HEK293 (cell line): ENCODE results near the gene PROCR.
"Not testable (repeated sequence)": the region's sequence is repeated elsewhere in the genome, so short reads cannot be mapped to it uniquely, and the experiment has no call there.

Experiments used
- CTCF ChIA-PET: fragments of 350-600 bp; formaldehyde crosslinking; extraction: SDS; loops from one replicate; lab custom pipeline; 2021; ENCODE audit warnings: antibody characterized with exemption; lab: Yijun Ruan, JAX
- POLR2A ChIA-PET: fragments of 300-600 bp; formaldehyde crosslinking; extraction: SDS; loops from one replicate; lab custom pipeline; 2020; ENCODE audit warnings: antibody characterized with exemption, inconsistent platforms; lab: Yijun Ruan, JAX
- H3K27ac ChIP-seq: fragments of 200-500 bp; sonication (Bioruptor generic); 2 replicates; pipeline ENCODE4 v1.5.1; 2014; ENCODE audit warnings: low read depth, low read length, control low read depth, inconsistent platforms; ENCODE audit errors: extremely low read depth
- H3K36me3 ChIP-seq, 2 experiments: fragments of 200-500 bp in 1 of 2; sonication (Bioruptor generic) in 1 of 2; 1 replicate in 1 of 2; 2 replicates in 1 of 2; pipeline ENCODE4 v1.5.1; 2014 to 2017; ENCODE audit warnings: inconsistent platforms in 2 of 2, low read length in 2 of 2; ENCODE audit not compliant: control insufficient read depth in 2 of 2, insufficient read depth in 1 of 2
- H3K4me1 ChIP-seq: fragments of 200-500 bp; sonication (Bioruptor generic); 2 replicates; pipeline ENCODE4 v1.5.1; 2014; ENCODE audit warnings: mild to moderate bottlenecking, low read length, inconsistent platforms; ENCODE audit not compliant: control insufficient read depth, insufficient read depth
- H3K4me3 ChIP-seq: 2 replicates; pipeline ENCODE4 v1.5.1; 2011; ENCODE audit warnings: low read depth, mild to moderate bottlenecking, control low read depth, low read length, moderate library complexity
- H3K9me3 ChIP-seq: fragments of 200-500 bp; sonication (Bioruptor generic); 2 replicates; pipeline ENCODE4 v1.5.1; 2014; ENCODE audit warnings: low read depth, low read length, inconsistent platforms; ENCODE audit not compliant: control insufficient read depth, insufficient read depth
- SCRT1 ChIP-seq: fragments of 450-650 bp; formaldehyde crosslinking; IDR thresholded peaks from 2 replicates; pipeline ENCODE4 v1.5.1; 2016; ENCODE audit warnings: missing biosample characterization, missing genetic modification characterization, borderline replicate concordance
- SP3 ChIP-seq: fragments of 450-650 bp; formaldehyde crosslinking; IDR thresholded peaks from 2 replicates; pipeline ENCODE4 v1.5.1; 2016; ENCODE audit warnings: missing biosample characterization, missing genetic modification characterization
- ZNF112 ChIP-seq: fragments of 450-650 bp; formaldehyde crosslinking; IDR thresholded peaks from 2 replicates; pipeline ENCODE4 v1.5.0; 2017; ENCODE audit warnings: missing biosample characterization, missing genetic modification characterization
- ZNF138 ChIP-seq: fragments of 450-650 bp; formaldehyde crosslinking; IDR thresholded peaks from 2 replicates; pipeline ENCODE4 v1.5.1; 2016; ENCODE audit warnings: missing biosample characterization, missing genetic modification characterization, borderline replicate concordance
- ZNF146 ChIP-seq: fragments of 450-650 bp; formaldehyde crosslinking; IDR thresholded peaks from 2 replicates; pipeline ENCODE4 v1.5.1; 2016; ENCODE audit warnings: missing biosample characterization, missing genetic modification characterization
- ZNF211 ChIP-seq: fragments of 450-650 bp; formaldehyde crosslinking; IDR thresholded peaks from 2 replicates; pipeline ENCODE4 v1.5.1; 2016; ENCODE audit warnings: low read depth, missing biosample characterization, missing genetic modification characterization
- ZNF221 ChIP-seq: fragments of 450-650 bp; formaldehyde crosslinking; IDR thresholded peaks from 2 replicates; pipeline ENCODE4 v1.5.1; 2017; ENCODE audit warnings: missing biosample characterization, missing genetic modification characterization, borderline replicate concordance
- ZNF223 ChIP-seq: fragments of 450-650 bp; formaldehyde crosslinking; IDR thresholded peaks from 2 replicates; pipeline ENCODE4 v1.5.1; 2016; ENCODE audit warnings: missing biosample characterization, missing genetic modification characterization
- ZNF26 ChIP-seq: fragments of 450-650 bp; formaldehyde crosslinking; IDR thresholded peaks from 2 replicates; pipeline ENCODE4 v1.5.1; 2016; ENCODE audit warnings: missing biosample characterization, missing genetic modification characterization
- ZNF280D ChIP-seq: fragments of 450-650 bp; formaldehyde crosslinking; IDR thresholded peaks from 2 replicates; pipeline ENCODE4 v1.5.1; 2016; ENCODE audit warnings: missing biosample characterization, missing genetic modification characterization
- ZNF292 ChIP-seq: fragments of 450-650 bp; formaldehyde crosslinking; IDR thresholded peaks from 2 replicates; pipeline ENCODE4 v1.5.1; 2016; ENCODE audit warnings: low read depth, missing biosample characterization, missing genetic modification characterization, borderline replicate concordance
- ZNF449 ChIP-seq: fragments of 450-650 bp; formaldehyde crosslinking; IDR thresholded peaks from 2 replicates; pipeline ENCODE4 v1.5.1; 2017; ENCODE audit warnings: missing biosample characterization, mild to moderate bottlenecking, missing genetic modification characterization, moderate library complexity
- ZNF549 ChIP-seq: fragments of 450-650 bp; IDR thresholded peaks from 2 replicates; pipeline ENCODE4 v1.5.1; 2018; ENCODE audit warnings: missing biosample characterization, missing genetic modification characterization, mild to moderate bottlenecking, inconsistent platforms, moderate library complexity
- ZNF580 ChIP-seq: fragments of 450-650 bp; formaldehyde crosslinking; IDR thresholded peaks from 2 replicates; pipeline ENCODE4 v1.5.1; 2016; ENCODE audit warnings: missing biosample characterization, missing genetic modification characterization
- ZNF658 ChIP-seq: fragments of 450-650 bp; formaldehyde crosslinking; IDR thresholded peaks from 2 replicates; pipeline ENCODE4; 2016; ENCODE audit warnings: missing biosample characterization, missing genetic modification characterization
- ZNF701 ChIP-seq: fragments of 450-650 bp; formaldehyde crosslinking; IDR thresholded peaks from 2 replicates; pipeline ENCODE4 v1.5.1; 2016; ENCODE audit warnings: missing biosample characterization, missing genetic modification characterization
- ZSCAN23 ChIP-seq: fragments of 450-650 bp; formaldehyde crosslinking; IDR thresholded peaks from 2 replicates; pipeline ENCODE4 v1.5.1; 2016; ENCODE audit warnings: missing biosample characterization, missing genetic modification characterization

Gene PROCR

GRCh38 chr20:35155936-35156335 lies 15.9 kb upstream of the PROCR start (continued):
- TF ChIP-seq ZNF449 (no peak), ZNF211 (tag by site-specific recombination) (no peak)

- POLR2A ChIA-PET: interaction anchor here (0.6 kb wide), 2 partner anchors 126 to 1440 kb away, joined by 3 to 4 read pairs; no protein-coding TSS in a partner anchor
Observed at GRCh38 chr20:35156978-35157377, 14.9 kb upstream of the PROCR start.

GRCh38 chr20:35160341-35160740 lies 11.5 kb upstream of the PROCR start:
- H3K4me1 ChIP-seq, POLR2A ChIA-PET, H3K27ac ChIP-seq, H3K9me3 ChIP-seq, H3K4me3 ChIP-seq, H3K36me3 ChIP-seq: not testable (repeated sequence)
- CTCF ChIA-PET: interaction anchor here (2.6 kb wide), 1 partner anchor 15 kb away, joined by 8 read pairs; no protein-coding TSS in a partner anchor

More at GRCh38 chr20:35156978-35157377, 14.9 kb upstream of the PROCR start:
- no peak for TF ChIP-seq ZSCAN23
- no peak for TF ChIP-seq ZNF26 (tag by site-specific recombination)
- no peak for TF ChIP-seq ZNF701
- no peak for TF ChIP-seq SCRT1 (tag by site-specific recombination)
- no peak for TF ChIP-seq SP3 (tag by site-specific recombination)
- TF ChIP-seq ZNF549 (tag by site-specific recombination): no peak
- TF ChIP-seq ZNF658: no peak
- no peak for TF ChIP-seq ZNF221 (tag by site-specific recombination)
- TF ChIP-seq ZNF112 (tag by site-specific recombination): no peak
- TF ChIP-seq ZNF223: no peak
- TF ChIP-seq ZNF292 (tag by site-specific recombination): no peak
- no peak for TF ChIP-seq ZNF138
- Histone ChIP-seq H3K4me1 (no peaks in the 10 kb centered on the region), H3K4me3 (no peak overlapping the region), H3K9me3 (no peaks in the 10 kb centered on the region), H3K36me3 (no peaks in the 10 kb centered on the region), H3K27ac (no peak overlapping the region)
- CTCF ChIA-PET: interaction anchor here (0.6 kb wide), 1 partner anchor 60 kb away, joined by 5 read pairs; no protein-coding TSS in a partner anchor

GRCh38 chr20:35164531-35164930 lies 7.3 kb upstream of the PROCR start:
- CTCF ChIA-PET: interaction anchor here (1.4 kb wide), 1 partner anchor 20 kb away, joined by 7 read pairs; no protein-coding TSS in a partner anchor

More at GRCh38 chr20:35164531-35164930, 7.3 kb upstream of the PROCR start:
- H3K27ac ChIP-seq, POLR2A ChIA-PET, H3K9me3 ChIP-seq, H3K36me3 ChIP-seq, H3K4me3 ChIP-seq, H3K4me1 ChIP-seq: not testable (repeated sequence)
- TF ChIP-seq ZNF280D (peak; percentile 87), ZNF146 (tag by site-specific recombination) (peak; percentile 99), ZNF580 (tag by site-specific recombination) (peak; percentile 52; the same call in 1 of the 2 replicates)
